Measurements from ENCODE around the gene APOC4. TPM values are rescaled to one million over a fixed set of nuclear protein-coding genes. Genes with fewer than 3 reads are reported as not detected.

The APOC4 gene
- total and polyA plus RNA-seq, 4 donors = 1.0 to 420 (median 275) TPM

GRCh38 chr19:44894946-44895345 is 47.1 kb upstream of the APOC4 start:
- no peak for DNase-seq (ENCODE audit: low spot score)
- Histone ChIP-seq H3K36me3 (ENCODE audit: control insufficient read depth in 4 of 4, insufficient read depth in 3 of 4, low read depth in 1 of 4, low read length in 3 of 4) (peaks cover 7 to 48% (median 27%) of the 10 kb centered on the region in 4 donors), H3K27ac (ENCODE audit: low read depth in 1 of 2, low read length in 2 of 2) (no peak overlapping the region), H3K9ac (ENCODE audit: low read depth in 1 of 2, low read length in 2 of 2) (no peak overlapping the region), H3K27me3 (ENCODE audit: control insufficient read depth in 4 of 4, insufficient read depth in 4 of 4, low read length in 3 of 4) (no peaks in the 10 kb centered on the region), H3K4me3 (ENCODE audit: low read depth in 1 of 3, low read length in 3 of 3) (no peak overlapping the region), H3K4me1 (ENCODE audit: control insufficient read depth in 4 of 4, insufficient read depth in 4 of 4, low read length in 3 of 4) (peaks cover 8 to 25% (median 21%) of the 10 kb centered on the region in 4 donors), H3K9me3 (ENCODE audit: control insufficient read depth in 4 of 4, low read length in 3 of 4) (no peaks in the 10 kb centered on the region)
- 88% methylated on average over 9 of the region's 9 CpGs for WGBS
- TF ChIP-seq MAX (IDR thresholded peaks at IDR 0.05) = no peak
- no peak for TF ChIP-seq ZBTB33 (IDR thresholded peaks at IDR 0.05)
- TF ChIP-seq, protein P1, sequence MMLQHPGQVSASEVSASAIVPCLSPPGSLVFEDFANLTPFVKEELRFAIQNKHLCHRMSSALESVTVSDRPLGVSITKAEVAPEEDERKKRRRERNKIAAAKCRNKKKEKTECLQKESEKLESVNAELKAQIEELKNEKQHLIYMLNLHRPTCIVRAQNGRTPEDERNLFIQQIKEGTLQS (IDR thresholded peaks at IDR 0.05) = no peak
- no peak for TF ChIP-seq YY1 (IDR thresholded peaks at IDR 0.05)
- TF ChIP-seq NR2F2 (IDR thresholded peaks at IDR 0.05) = no peak
- no peak for TF ChIP-seq SP1 (IDR thresholded peaks at IDR 0.05)
- TF ChIP-seq GABPA (IDR thresholded peaks at IDR 0.05 in 1 of 2, conservative IDR thresholded peaks at IDR 0.05 in 1 of 2) = no peak
- TF ChIP-seq TAF1 (conservative IDR thresholded peaks at IDR 0.05) = no peak
- no peak for TF ChIP-seq REST (IDR thresholded peaks at IDR 0.05)
- no peak for TF ChIP-seq HNF4A (conservative IDR thresholded peaks at IDR 0.05)
- no peak for TF ChIP-seq CTCF (IDR thresholded peaks at IDR 0.05; ENCODE audit: low read depth, low read length, missing input control)
- no peak for TF ChIP-seq HNF4G (IDR thresholded peaks at IDR 0.05)
- TF ChIP-seq RXRA (IDR thresholded peaks at IDR 0.05) = no peak
- no peak for TF ChIP-seq FOXA2 (IDR thresholded peaks at IDR 0.05)
- TF ChIP-seq RAD21 (IDR thresholded peaks at IDR 0.05) = no peak
- no peak for TF ChIP-seq JUND (IDR thresholded peaks at IDR 0.05)
- TF ChIP-seq FOXA1 (IDR thresholded peaks at IDR 0.05) = no peak
- TF ChIP-seq EGR1 (IDR thresholded peaks at IDR 0.05; ENCODE audit: low read depth in 2 of 2) = no peak

All from liver (tissue), 9 donors.